Measurements from ENCODE around the gene C22orf23.

GRCh38 chr22:37930270-37930951, 23.0 kb downstream of the C22orf23 start:
- TF ChIP-seq EP300 (IDR thresholded peaks at IDR 0.05) (no peak), POLR2A (IDR thresholded peaks at IDR 0.05) (no peak)

All from tibial nerve (tissue), 3 donors.